ENCODE measurements around the gene LMNTD2. TPM values are rescaled to one million over a fixed set of nuclear protein-coding genes. Genes with fewer than 3 reads are reported as not detected.
A peak's percentile ranks its signal among the peaks of the same experiment; 100 is the strongest.

The LMNTD2 gene
- total RNA-seq, 2 experiments from 2014 or later = 0.34 to 0.81 TPM

DNA sequence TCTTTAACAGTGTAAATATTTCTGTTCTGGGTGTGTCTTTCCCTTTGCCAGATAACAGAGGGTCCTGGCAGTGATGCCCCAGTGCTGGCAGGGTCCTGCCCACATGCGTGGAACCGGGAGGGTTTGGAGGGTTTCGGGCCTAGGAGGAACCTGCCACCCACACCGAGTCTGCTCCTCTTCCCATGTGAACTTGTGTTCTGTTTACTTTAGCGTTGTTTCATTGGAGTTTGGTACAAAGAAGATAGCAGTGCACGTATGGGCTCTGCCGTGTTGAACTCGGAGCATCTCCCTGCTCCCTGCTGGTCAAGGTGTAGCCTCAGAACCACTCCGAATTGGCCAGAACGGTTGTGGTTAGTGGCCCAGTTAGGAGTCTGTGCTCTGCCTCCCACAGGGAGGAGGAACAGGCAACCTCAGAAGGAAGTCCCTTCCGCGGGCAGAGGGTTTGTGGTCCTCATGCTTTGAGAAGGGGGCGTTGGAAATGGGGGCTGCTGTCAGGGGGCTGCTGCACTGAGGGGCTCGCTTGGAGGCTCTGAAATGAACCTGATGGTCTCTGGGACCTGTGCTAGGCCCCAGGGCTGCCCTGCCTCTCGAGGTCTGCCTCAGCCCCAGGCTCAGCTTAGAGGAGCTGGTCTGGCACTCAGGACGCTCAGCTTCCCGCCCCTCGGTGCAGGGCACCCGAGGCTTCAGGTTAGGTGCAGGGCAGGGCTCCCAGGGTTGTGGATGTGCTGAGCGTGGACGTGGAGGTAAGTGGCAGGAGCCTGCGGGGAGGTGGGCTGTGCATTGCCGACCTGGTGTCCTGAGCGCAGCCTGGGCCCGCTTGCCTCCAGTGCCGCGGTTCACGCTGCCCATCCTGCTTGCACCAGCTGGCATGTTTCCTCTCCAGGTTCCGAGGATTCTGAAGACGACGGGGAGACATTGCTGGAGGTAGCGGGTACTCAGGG lies 26.1 kb upstream of the LMNTD2 start:
- H3K36me3 Mint-ChIP-seq (ENCODE audit: low read depth) = peaks cover 64% of the 10 kb centered on the region
- DNase-seq (no peak), ATAC-seq (no peak)
- H3K9me3 Mint-ChIP-seq (ENCODE audit: insufficient read depth) = no peaks in the 10 kb centered on the region
- H3K4me3 Mint-ChIP-seq = no peak overlapping the region
- no peaks in the 10 kb centered on the region for H3K27me3 Mint-ChIP-seq (ENCODE audit: low read depth)
- peaks cover 37% of the 10 kb centered on the region for H3K4me1 Mint-ChIP-seq (ENCODE audit: low read depth)
- ChIA-PET POLR2A (interaction anchor here (1.2 to 4.5 kb wide), 4 partner anchors 11 to 191 kb away, joined by 3 to 27 read pairs (median 8); partner anchors contain the start of genes GATD1, IRF7 and PHRF1), CTCF (interaction anchor here (1.2 to 2.6 kb wide), 3 partner anchors 19 to 140 kb away, joined by 3 to 22 read pairs (median 4); no protein-coding TSS in a partner anchor)
- peak overlapping the region; percentile 82 for H3K27ac Mint-ChIP-seq

DNA sequence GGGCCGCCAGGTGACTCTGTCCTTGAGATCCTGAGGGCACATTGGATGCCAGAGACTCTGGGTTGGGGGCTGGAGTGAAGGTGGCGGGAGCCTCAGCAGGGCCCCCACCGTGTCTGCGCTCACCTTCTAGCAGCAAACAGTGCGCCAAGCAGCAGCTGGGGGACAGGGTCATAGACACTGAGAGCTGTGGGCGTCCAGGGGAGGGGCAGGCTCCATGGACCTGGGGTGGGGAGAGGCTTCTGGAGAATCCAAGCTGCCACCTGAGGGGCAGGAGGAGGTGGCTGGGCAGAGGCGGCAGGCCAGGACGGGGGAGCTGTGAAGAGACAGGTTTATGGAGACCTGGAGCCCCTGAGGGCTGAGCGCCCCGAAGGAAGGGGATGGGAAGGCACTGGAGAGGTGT lies 23.7 kb upstream of the LMNTD2 start:
- ChIA-PET POLR2A (interaction anchor here (2.9 kb wide), 1 partner anchor 8 kb away, joined by 9 read pairs; the partner anchor contains the start of gene PHRF1), CTCF (interaction anchor here (1.0 kb wide), 1 partner anchor 65 kb away, joined by 3 read pairs; no protein-coding TSS in a partner anchor)
- Mint-ChIP-seq H3K9me3 (ENCODE audit: insufficient read depth) (no peaks in the 10 kb centered on the region), H3K4me1 (ENCODE audit: low read depth) (peaks cover 54% of the 10 kb centered on the region), H3K36me3 (ENCODE audit: low read depth) (peaks cover 53% of the 10 kb centered on the region), H3K27ac (no peak overlapping the region), H3K27me3 (ENCODE audit: low read depth) (no peaks in the 10 kb centered on the region), H3K4me3 (no peak overlapping the region)
- no peak for DNase-seq
- ATAC-seq = no peak

DNA sequence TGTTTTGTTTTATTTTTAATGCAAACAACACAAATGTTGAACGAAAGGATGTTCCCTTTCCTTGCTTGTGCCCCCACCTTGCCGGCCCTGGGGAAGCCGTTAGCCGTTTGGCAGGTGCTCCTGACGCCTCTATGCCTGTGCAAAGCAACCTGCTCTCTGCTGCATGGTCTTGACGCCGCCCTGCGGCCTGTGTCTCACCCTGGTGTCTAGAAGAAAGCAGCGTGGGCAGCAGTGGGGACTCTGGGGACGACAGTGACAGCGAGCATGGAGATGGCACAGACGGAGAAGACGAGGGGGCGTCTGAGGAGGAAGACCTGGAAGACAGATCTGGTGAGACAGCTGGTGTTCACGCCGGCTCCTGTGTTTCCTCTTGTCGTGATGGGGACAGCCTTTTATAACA lies 21.2 kb upstream of the LMNTD2 start:
- no peaks in the 10 kb centered on the region for H3K27me3 Mint-ChIP-seq (ENCODE audit: low read depth)
- no peak overlapping the region for H3K27ac Mint-ChIP-seq
- no peak for DNase-seq
- H3K36me3 Mint-ChIP-seq (ENCODE audit: low read depth) = peaks cover 45% of the 10 kb centered on the region
- H3K9me3 Mint-ChIP-seq (ENCODE audit: insufficient read depth) = no peaks in the 10 kb centered on the region
- no peak for ATAC-seq
- POLR2A ChIA-PET = interaction anchor here (0.9 kb wide), 1 partner anchor 202 kb away, joined by 3 read pairs; no protein-coding TSS in a partner anchor
- peaks cover 51% of the 10 kb centered on the region for H3K4me1 Mint-ChIP-seq (ENCODE audit: low read depth)
- CTCF ChIA-PET = no interaction called here
- H3K4me3 Mint-ChIP-seq = no peak overlapping the region

DNA sequence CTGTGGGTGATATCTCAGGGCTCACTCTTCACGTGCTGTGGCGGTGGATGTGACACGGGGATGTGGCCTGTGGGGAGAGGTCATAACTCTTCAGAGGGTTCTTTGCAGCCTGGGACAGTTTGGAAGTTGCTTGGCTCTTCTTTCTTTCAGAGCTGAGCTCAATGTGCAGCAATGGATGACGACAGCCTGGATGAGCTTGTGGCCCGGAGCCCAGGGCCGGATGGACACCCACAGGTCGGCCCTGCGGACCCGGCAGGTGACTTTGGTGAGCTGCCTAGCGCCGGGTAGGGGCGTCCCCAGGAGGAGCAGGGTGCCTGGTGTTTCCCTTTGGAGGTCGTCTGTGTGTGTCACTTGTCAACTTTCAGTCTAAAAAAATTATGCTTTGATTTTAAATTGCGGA lies 20.8 kb upstream of the LMNTD2 start:
- Mint-ChIP-seq H3K4me1 (ENCODE audit: low read depth) (peaks cover 47% of the 10 kb centered on the region), H3K27ac (peak overlapping the region; percentile 62), H3K36me3 (ENCODE audit: low read depth) (peaks cover 42% of the 10 kb centered on the region), H3K9me3 (ENCODE audit: insufficient read depth) (no peaks in the 10 kb centered on the region), H3K4me3 (no peak overlapping the region), H3K27me3 (ENCODE audit: low read depth) (no peaks in the 10 kb centered on the region)
- ATAC-seq (no peak), DNase-seq (no peak)
- POLR2A ChIA-PET = interaction anchor here (0.9 kb wide), 1 partner anchor 202 kb away, joined by 3 read pairs; no protein-coding TSS in a partner anchor
- CTCF ChIA-PET = no interaction called here

DNA sequence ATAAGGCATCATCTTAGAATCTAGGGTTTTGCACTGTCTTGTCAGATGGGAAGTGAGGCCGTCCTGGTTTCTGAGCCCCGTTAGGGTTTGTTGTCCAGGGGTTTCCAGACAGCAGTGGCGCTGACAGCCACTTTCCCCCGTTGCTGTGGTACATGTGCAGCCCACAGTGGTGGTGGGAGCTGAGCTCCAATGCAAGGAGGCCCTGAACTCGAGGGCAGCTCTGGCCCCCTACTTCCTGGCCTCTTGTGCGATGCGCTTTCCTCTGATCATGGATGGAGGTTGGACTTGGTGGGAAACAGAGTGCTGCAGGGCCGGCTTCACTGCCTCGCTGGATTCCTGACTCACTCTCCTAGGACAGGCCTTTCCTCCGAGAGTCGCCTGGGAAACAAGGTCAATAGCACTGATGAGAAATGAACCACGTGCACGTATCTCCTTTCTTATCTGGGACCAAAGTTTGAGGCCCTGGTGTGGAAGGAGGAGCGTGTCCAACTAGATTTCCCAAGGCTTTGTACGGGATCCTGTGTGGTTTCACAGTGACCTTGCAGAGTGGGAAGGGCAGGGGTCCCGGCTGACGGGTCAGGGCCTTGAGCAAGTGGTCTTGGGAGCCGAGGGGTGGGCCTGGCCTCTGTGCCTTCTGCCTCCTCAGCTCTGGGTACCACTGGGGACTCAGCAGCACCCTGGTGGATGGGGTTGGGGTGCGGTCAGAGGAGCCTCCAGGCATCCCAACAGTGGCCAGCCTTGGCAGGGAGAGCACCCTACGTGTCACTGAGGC lies 19.5 kb upstream of the LMNTD2 start:
- Mint-ChIP-seq H3K36me3 (ENCODE audit: low read depth) (peaks cover 40% of the 10 kb centered on the region), H3K27ac (peak overlapping the region; percentile 75), H3K27me3 (ENCODE audit: low read depth) (peaks cover 3% of the 10 kb centered on the region), H3K9me3 (ENCODE audit: insufficient read depth) (no peaks in the 10 kb centered on the region), H3K4me3 (no peak overlapping the region), H3K4me1 (ENCODE audit: low read depth) (peaks cover 45% of the 10 kb centered on the region)
- POLR2A ChIA-PET = interaction anchor here (0.5 to 0.6 kb wide), 2 partner anchors 36 to 228 kb away, joined by 3 read pairs; partner anchors contain the start of gene IRF7
- DNase-seq (no peak), ATAC-seq (no peak)
- CTCF ChIA-PET = interaction anchor here (1.4 kb wide), 1 partner anchor 14 kb away, joined by 3 read pairs; no protein-coding TSS in a partner anchor

DNA sequence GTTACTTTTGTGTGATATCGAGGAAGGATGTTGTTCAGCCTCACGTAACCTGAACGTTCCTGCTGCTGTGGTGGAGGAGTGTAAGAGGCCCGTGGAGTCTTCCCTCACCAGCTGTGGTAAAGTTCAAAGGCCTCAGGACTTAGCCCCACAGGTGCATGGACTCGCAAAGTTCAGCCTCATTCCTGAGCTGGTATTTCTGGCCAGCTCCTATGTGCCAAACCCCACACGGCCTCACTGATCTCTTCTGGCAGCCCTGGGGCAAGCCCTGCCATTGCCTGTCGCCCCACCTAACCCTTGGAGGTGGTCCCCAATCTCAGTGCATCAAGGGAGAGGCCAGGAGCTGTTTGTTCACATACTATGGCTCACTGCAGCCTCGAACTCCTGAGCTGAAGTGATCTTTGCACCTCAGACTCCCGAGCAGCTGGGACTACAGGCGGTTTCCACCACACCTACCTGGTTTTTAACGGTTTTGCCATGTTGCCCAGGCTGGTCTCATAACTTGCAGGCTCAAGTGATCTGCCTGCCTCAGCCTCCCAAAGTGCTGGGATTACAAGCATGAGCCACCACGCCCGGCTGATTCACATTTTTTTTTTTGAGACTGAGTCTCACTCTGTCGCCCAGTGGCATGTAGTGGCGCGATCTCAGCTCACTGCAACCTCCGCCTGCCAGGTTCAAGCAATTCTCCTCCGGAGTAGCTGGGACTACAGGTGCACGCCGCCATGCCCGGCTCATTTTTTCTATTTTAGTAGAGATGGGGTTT lies 17.9 kb upstream of the LMNTD2 start:
- peaks cover 12% of the 10 kb centered on the region for H3K27me3 Mint-ChIP-seq (ENCODE audit: low read depth)
- CTCF ChIA-PET = interaction anchor here (0.6 to 1.6 kb wide), 6 partner anchors 9 to 230 kb away, joined by 3 to 5 read pairs (median 3); no protein-coding TSS in a partner anchor
- peaks cover 35% of the 10 kb centered on the region for H3K36me3 Mint-ChIP-seq (ENCODE audit: low read depth)
- H3K27ac Mint-ChIP-seq = peak overlapping the region; percentile 87
- DNase-seq (no peak), ATAC-seq (no peak)
- peak overlapping the region; percentile 88 for H3K4me3 Mint-ChIP-seq
- H3K9me3 Mint-ChIP-seq (ENCODE audit: insufficient read depth) = no peaks in the 10 kb centered on the region
- POLR2A ChIA-PET = interaction anchor here (0.8 to 3.9 kb wide), 4 partner anchors 10 to 37 kb away, joined by 3 to 30 read pairs (median 3); partner anchors contain the start of gene IRF7
- peaks cover 58% of the 10 kb centered on the region for H3K4me1 Mint-ChIP-seq (ENCODE audit: low read depth)

DNA sequence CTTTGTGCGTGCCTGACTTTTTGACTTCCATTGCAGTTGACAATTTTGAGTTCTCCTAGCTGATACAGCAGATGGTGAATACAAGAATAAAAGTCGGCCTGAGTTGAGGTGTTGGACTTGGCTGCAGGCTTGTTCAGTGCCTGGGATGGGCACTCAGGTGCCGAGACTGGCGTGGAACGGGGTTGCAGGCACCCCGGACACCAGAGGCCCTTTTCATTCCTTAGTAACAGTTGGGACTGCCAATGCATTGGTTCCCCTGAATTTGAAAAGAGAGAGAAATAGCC lies 17.0 kb upstream of the LMNTD2 start:
- peaks cover 34% of the 10 kb centered on the region for H3K36me3 Mint-ChIP-seq (ENCODE audit: low read depth)
- peak overlapping the region; percentile 87 for H3K27ac Mint-ChIP-seq
- DNase-seq = no peak
- CTCF ChIA-PET = interaction anchor here (1.3 to 1.6 kb wide), 3 partner anchors 10 to 145 kb away, joined by 3 to 5 read pairs (median 3); no protein-coding TSS in a partner anchor
- H3K4me3 Mint-ChIP-seq = peak overlapping the region; percentile 88
- no peak for ATAC-seq
- H3K27me3 Mint-ChIP-seq (ENCODE audit: low read depth) = peaks cover 15% of the 10 kb centered on the region
- H3K9me3 Mint-ChIP-seq (ENCODE audit: insufficient read depth) = no peaks in the 10 kb centered on the region
- POLR2A ChIA-PET = interaction anchor here (0.8 to 3.9 kb wide), 5 partner anchors 9 to 38 kb away, joined by 3 to 30 read pairs (median 4); partner anchors contain the start of gene IRF7
- H3K4me1 Mint-ChIP-seq (ENCODE audit: low read depth) = peaks cover 58% of the 10 kb centered on the region

DNA sequence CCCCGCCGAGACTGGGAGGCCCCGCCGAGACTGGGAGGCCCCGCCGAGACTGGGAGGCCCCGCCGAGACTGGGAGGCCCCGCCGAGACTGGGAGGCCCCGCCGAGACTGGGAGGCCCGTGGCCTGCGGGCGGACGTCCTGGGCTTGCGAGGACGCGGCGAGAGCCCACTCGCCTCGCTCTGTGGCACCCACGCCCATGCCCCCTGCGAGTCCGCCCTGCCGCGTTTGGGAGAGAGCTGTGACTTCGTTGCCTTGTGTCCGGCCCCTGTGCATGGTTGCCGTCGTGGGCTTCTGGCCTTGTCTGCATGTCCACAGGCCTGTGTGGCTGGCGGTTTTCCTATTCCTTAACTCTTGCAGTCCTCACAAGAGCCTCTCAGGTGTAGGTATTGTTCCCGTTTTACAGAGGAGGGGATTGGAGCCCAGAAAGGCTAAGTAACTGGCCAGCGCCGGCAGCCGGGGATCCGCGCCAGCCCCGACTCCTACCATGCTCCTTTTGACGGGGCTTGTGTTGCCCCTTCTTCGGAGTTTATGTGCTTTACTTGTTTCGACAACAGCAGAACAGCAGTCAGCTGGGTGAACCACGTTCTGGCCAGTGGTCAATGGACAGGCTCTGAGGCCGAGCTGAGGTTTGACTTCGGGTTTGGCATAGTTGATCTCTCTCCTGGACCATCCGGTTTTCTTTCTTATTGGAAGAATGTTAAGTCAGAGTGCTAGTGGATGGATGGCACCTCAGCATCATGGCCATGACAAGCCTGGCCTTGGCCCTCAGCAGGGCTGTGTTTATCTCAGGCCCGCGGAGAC lies 16.5 kb upstream of the LMNTD2 start:
- Mint-ChIP-seq H3K4me3 (peak overlapping the region; percentile 88), H3K4me1 (ENCODE audit: low read depth) (peaks cover 58% of the 10 kb centered on the region), H3K9me3 (ENCODE audit: insufficient read depth) (no peaks in the 10 kb centered on the region), H3K27me3 (ENCODE audit: low read depth) (peaks cover 15% of the 10 kb centered on the region), H3K27ac (peak overlapping the region; percentile 87), H3K36me3 (ENCODE audit: low read depth) (peaks cover 34% of the 10 kb centered on the region)
- DNase-seq (no peak), ATAC-seq (no peak)
- CTCF ChIA-PET = interaction anchor here (0.6 to 1.4 kb wide), 2 partner anchors 11 to 146 kb away, joined by 3 read pairs; no protein-coding TSS in a partner anchor
- POLR2A ChIA-PET = interaction anchor here (0.6 to 3.9 kb wide), 6 partner anchors 9 to 374 kb away, joined by 3 to 30 read pairs (median 4); no protein-coding TSS in a partner anchor

DNA sequence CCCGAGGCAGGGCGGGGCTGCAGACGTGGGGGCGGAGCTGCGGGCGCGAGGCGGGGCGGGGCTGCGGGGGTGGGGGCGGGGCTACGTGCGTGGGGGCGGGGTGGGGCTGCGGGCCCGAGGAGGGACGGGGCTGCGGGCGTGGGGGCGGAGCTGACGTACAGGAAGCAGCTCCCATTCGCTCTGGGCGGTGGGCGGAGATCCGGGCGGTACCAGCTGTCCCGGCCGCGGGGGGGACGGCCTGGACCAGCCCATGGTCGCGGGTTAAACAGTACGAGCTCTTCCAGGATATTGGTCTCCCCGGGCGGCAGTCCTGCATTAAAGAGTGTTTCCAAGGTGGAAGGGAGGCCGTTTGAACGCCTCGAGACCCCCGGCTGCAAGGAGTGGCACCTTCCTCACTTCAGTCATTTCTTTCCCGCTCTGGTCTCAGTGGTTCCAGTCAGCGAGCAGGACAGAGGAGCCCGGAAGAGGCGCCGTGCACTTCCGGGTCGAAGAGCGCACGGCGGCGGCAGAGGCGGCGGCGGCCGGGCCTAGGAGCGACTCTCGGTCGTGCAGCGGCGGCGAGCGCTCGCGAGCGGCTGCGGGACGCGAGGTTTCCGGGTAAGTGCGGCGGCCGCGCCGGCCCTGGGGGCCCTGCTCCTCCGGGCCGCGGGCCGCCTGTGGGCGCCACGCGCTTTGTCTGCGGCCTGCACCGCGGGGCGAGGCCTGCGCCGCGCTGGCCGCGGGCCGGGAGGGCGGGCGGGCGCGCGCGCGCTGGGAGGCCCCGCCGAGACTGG lies 15.6 kb upstream of the LMNTD2 start, which contains the start of gene PHRF1:
Gene PHRF1, plus strand, starts transcription at position 475 of the 773 bp plus-strand sequence. CDS start 5,043 bp downstream, outside the sequence.
- POLR2A ChIA-PET = interaction anchor here (0.8 to 3.9 kb wide), 10 partner anchors 10 to 119 kb away, joined by 3 to 30 read pairs (median 6); partner anchors contain the start of genes DEAF1, IRF7 and TMEM80
- peaks cover 26% of the 10 kb centered on the region for H3K36me3 Mint-ChIP-seq (ENCODE audit: low read depth)

More for the DNA sequence above, 15.6 kb upstream of the LMNTD2 start, which contains the start of gene PHRF1:
- Mint-ChIP-seq H3K27me3 (ENCODE audit: low read depth) (peaks cover 15% of the 10 kb centered on the region), H3K4me3 (peak within 1 kb of the TSS; percentile 89), H3K27ac (peak within 1 kb of the TSS; percentile 98), H3K4me1 (ENCODE audit: low read depth) (peaks cover 51% of the 10 kb centered on the region), H3K9me3 (ENCODE audit: insufficient read depth) (no peaks in the 10 kb centered on the region)
- CTCF ChIA-PET = interaction anchor here (0.9 to 2.9 kb wide), 5 partner anchors 12 to 146 kb away, joined by 3 to 16 read pairs (median 3); no protein-coding TSS in a partner anchor
- peak; percentile 96 for DNase-seq
- ATAC-seq = peak; percentile 86
